ENCODE results near the gene GBX1. TPM values are rescaled to one million over a fixed set of nuclear protein-coding genes. Genes with fewer than 3 reads are reported as not detected.
A peak's percentile ranks its signal among the peaks of the same experiment; 100 is the strongest.

Gene GBX1
- total RNA-seq, 1 experiment from 2014 or later, result not detected

- BruUV-seq (replicated peaks), result no TSS peak
- H3K4me3 Mint-ChIP-seq (ENCODE audit: unreplicated experiment), result no peak overlapping the region
- H3K27me3 Mint-ChIP-seq (ENCODE audit: insufficient read depth, unreplicated experiment), result no peaks in the 10 kb centered on the region
- TF ChIP-seq, protein P1, sequence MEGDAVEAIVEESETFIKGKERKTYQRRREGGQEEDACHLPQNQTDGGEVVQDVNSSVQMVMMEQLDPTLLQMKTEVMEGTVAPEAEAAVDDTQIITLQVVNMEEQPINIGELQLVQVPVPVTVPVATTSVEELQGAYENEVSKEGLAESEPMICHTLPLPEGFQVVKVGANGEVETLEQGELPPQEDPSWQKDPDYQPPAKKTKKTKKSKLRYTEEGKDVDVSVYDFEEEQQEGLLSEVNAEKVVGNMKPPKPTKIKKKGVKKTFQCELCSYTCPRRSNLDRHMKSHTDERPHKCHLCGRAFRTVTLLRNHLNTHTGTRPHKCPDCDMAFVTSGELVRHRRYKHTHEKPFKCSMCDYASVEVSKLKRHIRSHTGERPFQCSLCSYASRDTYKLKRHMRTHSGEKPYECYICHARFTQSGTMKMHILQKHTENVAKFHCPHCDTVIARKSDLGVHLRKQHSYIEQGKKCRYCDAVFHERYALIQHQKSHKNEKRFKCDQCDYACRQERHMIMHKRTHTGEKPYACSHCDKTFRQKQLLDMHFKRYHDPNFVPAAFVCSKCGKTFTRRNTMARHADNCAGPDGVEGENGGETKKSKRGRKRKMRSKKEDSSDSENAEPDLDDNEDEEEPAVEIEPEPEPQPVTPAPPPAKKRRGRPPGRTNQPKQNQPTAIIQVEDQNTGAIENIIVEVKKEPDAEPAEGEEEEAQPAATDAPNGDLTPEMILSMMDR (IDR thresholded peaks at IDR 0.05; ENCODE audit: unreplicated experiment), result no peak
- intact Hi-C loops (cut with micrococcal nuclease), result loop anchor here (5.0 kb wide), 2 partner anchors 142 to 332 kb away; no protein-coding TSS in a partner anchor
- peaks cover 25% of the 10 kb centered on the region for H3K36me3 Mint-ChIP-seq (ENCODE audit: insufficient read depth, unreplicated experiment)
- peak overlapping the region; percentile 13 for H3K27ac Mint-ChIP-seq (ENCODE audit: low read depth, unreplicated experiment)
- H3K4me1 Mint-ChIP-seq (ENCODE audit: insufficient read depth, unreplicated experiment), result peaks cover 23% of the 10 kb centered on the region
- POLR2A ChIA-PET, result interaction anchor here (2.0 to 8.4 kb wide), 2 partner anchors 21 to 48 kb away, joined by 9 to 80 read pairs; partner anchors contain the start of gene SLC4A2
- H3K9me3 Mint-ChIP-seq (ENCODE audit: unreplicated experiment), result no peaks in the 10 kb centered on the region
- no peak for DNase-seq (ENCODE audit: unreplicated experiment)
- CTCF ChIA-PET, result interaction anchor here (0.6 to 15.6 kb wide), 13 partner anchors 11 to 1381 kb away, joined by 3 to 315 read pairs (median 9); partner anchors contain the start of genes ABCB8, AGAP3, CDK5 and SLC4A2
Observed at GRCh38 chr7:151109094-151110048, 58.1 kb downstream of the GBX1 start.

- no peak overlapping the region for H3K4me3 Mint-ChIP-seq (ENCODE audit: unreplicated experiment)
- H3K27ac Mint-ChIP-seq (ENCODE audit: low read depth, unreplicated experiment), result no peak overlapping the region
- TF ChIP-seq, protein P1 (IDR thresholded peaks at IDR 0.05; ENCODE audit: unreplicated experiment), result no peak
- H3K27me3 Mint-ChIP-seq (ENCODE audit: insufficient read depth, unreplicated experiment), result no peaks in the 10 kb centered on the region
- intact Hi-C loops (cut with micrococcal nuclease), result no loop called here
- H3K9me3 Mint-ChIP-seq (ENCODE audit: unreplicated experiment), result no peaks in the 10 kb centered on the region
- H3K36me3 Mint-ChIP-seq (ENCODE audit: insufficient read depth, unreplicated experiment), result peaks cover 13% of the 10 kb centered on the region
- DNase-seq (ENCODE audit: unreplicated experiment), result no peak
- BruUV-seq (replicated peaks), result no TSS peak
- peaks cover 19% of the 10 kb centered on the region for H3K4me1 Mint-ChIP-seq (ENCODE audit: insufficient read depth, unreplicated experiment)
- CTCF ChIA-PET, result interaction anchor here (0.6 to 15.6 kb wide), 8 partner anchors 8 to 1835 kb away, joined by 3 to 315 read pairs (median 4); partner anchors contain the start of genes AGAP3 and TMUB1
- POLR2A ChIA-PET, result interaction anchor here (0.7 to 1.7 kb wide), 2 partner anchors 8 to 106 kb away, joined by 3 to 6 read pairs; no protein-coding TSS in a partner anchor
Observed at GRCh38 chr7:151107882-151108281, 59.6 kb downstream of the GBX1 start.

DNA sequence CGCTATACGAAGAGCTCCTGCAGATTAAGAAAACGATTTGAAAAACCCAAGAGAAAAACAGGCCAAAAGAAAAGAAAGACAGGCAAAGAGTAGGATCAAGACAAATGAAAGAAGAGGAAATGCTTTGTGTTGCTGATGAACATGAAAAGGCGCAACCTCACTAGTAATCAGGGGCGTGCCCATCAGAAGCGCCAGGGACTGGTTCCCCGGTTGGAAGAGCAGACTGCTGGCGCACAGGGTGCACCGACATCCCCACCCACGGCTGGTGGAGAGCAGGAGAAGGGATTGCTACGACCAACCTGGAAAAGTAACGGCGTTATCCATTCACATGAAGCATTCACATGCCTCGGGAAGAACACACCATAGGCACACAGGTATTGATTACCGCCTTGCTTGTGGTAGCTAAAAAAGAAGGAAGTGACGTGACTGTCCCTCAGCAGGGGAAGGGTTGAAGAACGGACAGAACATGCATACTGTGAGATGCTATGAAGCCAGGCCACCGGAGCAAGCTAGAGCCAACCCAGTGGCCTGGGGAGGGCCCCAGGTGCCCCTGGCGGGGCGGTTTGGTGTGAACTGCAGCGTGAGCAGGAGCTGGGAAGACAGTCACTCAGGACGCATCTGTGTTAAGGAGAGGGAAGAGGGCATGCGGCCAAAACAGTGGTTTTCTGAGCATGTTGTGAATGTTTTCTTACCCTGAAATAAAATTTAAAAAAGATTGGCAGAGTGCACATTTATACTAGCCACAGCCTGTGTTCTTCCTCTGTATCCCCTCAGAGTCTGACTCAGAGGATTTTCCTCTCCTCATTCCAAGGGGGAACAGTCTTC, 62.9 kb downstream of the GBX1 start:
- TF ChIP-seq, protein P1 (IDR thresholded peaks at IDR 0.05; ENCODE audit: unreplicated experiment), result no peak
- CTCF ChIA-PET, result interaction anchor here (1.0 to 15.6 kb wide), 3 partner anchors 7 to 67 kb away, joined by 3 to 315 read pairs (median 45); partner anchors contain the start of genes AGAP3 and TMUB1
- H3K9me3 Mint-ChIP-seq (ENCODE audit: unreplicated experiment), result no peaks in the 10 kb centered on the region
- BruUV-seq (replicated peaks), result no TSS peak
- H3K27ac Mint-ChIP-seq (ENCODE audit: low read depth, unreplicated experiment), result peak overlapping the region; percentile 18
- no peaks in the 10 kb centered on the region for H3K27me3 Mint-ChIP-seq (ENCODE audit: insufficient read depth, unreplicated experiment)
- POLR2A ChIA-PET, result interaction anchor here (1.3 kb wide), 2 partner anchors 9 to 13 kb away, joined by 3 to 5 read pairs; no protein-coding TSS in a partner anchor
- intact Hi-C loops (cut with micrococcal nuclease), result no loop called here
- DNase-seq (ENCODE audit: unreplicated experiment), result no peak
- H3K4me1 Mint-ChIP-seq (ENCODE audit: insufficient read depth, unreplicated experiment), result peaks cover 10% of the 10 kb centered on the region
- peaks cover 11% of the 10 kb centered on the region for H3K36me3 Mint-ChIP-seq (ENCODE audit: insufficient read depth, unreplicated experiment)
- H3K4me3 Mint-ChIP-seq (ENCODE audit: unreplicated experiment), result no peak overlapping the region
